Fibroblast of skin of abdomen (primary cell): ENCODE data around the gene CACNA1A.
"Not testable (repeated sequence)": the region's sequence is repeated elsewhere in the genome, so short reads cannot be mapped to it uniquely, and the experiment has no call there.

Experiments used
- DNase-seq: peaks from one replicate; pipeline ENCODE4 v3.0.0-alpha.2; 2013

Gene CACNA1A

DNA sequence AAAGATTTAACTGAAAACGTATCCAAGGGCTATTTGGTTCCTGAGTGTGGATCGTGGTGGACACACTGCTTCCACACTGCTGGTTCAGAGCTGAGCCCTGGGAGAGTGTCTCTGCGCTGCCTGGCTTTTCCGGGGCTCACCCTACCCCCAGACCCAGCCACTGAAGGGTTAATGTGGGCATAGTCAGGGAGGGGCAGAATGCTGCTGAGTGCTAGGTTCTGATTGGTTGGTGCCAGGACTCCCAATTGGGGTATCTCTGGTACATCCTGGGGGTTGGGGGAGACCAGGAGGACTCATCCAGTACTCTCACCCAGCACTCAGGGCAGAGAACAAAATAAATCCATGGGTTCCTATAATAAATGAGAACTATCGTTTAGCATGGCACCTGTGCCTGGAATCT, 142.3 kb downstream of the CACNA1A start:
- DNase-seq = no peak

DNA sequence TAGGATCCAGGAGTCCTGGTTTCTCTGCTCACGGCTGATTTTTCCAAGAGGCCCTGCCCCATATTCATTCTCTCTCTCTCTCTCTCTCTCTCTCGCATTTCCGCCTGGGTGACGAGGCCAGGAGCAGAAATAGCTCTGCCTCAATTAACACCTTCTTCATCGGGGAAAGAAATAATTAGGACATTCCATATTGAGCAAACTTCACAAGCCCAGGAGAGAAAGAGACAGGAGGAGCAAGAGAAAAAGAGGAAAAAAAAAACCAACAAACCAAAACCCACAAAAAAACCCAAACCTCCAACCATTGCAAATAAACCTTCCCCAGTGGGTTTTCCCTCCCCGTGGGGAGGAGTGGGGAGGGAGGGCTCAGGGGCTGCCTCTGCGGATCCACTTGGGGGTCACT, 143.0 kb downstream of the CACNA1A start:
- no peak for DNase-seq

DNA sequence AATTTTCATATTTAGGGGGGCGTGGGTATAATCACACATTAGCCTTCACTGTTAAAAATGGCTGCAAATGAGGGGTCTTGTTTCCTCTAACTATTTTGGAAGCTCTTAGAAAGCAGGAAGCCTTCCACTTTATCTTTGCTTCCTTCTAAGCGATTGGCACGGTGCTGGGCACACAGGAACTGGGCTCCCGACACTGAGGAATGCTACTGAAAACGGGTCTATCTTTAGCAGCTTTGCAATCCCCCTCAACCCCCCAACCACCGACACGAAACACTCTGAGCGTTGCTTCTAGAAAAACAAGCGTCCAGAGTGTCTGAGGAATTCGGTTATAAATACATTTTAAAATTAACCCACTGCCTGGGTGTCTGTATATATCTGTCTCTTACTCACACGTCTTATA, 143.6 kb downstream of the CACNA1A start:
- no peak for DNase-seq

DNA sequence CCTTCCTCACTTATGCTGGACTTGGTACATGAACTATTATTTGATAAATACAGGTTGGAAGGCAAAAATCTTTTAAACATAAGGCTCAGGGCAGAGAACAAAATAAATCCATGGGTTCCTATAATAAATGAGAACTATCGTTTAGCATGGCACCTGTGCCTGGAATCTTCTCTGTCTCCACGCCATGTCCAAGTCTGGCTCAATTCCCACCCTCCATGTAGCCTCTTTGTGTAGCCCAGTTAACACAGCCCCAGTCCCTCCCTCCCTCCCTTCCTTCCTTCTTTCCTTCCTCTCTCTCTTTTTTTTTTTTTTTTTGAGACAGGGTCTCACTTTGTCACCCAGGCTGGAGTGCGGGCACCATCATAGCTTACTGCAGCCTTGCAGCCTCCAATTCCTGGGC, 144.6 kb downstream of the CACNA1A start:
- not testable (repeated sequence) for DNase-seq

DNA sequence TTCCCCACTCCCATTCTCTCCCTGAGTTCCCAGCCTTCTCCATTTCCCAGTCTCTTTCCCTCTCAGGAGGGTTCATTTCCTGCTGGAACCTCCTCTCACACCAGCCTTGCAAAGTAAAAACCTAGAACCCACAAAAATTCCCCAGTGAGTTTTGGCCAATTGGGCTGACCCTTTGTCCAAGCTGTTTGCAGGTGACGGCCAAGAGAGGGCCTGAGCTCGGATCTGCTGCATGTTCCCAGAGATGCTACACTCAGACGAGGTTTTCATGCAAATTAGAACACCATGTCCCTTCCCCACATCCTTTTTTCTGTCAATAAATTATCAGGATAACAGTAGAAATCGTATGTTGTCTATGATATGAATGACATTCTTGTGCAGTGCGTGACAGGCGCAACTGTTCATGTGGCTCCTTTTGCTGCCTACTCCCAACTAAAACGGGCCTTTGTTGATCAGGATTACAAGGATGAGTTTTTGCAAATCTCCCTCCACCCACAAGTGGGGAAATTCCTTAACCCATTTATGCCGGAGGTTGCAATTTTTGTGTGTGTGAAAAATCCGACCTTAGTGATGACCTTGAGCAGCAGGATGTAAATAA, 149.5 kb downstream of the CACNA1A start:
- no peak for DNase-seq

DNA sequence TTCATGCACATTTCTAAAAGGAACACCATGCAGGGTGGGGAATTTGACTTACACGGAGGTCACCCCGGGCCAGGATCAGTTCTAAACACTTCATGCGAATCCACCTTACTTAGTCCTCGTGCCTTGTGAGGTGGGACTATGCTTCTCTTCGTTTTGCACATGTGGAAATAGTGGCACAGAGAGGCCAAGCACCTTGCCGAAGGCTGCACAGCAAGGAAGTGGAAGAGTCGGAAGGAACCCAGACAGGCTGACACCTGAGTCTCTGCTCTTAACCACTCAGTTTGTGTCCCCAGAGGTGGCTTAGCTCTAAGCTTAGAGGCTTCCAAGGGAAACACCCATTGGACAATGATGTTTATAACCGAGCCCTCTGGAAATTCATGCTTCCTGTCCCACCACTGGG, 150.1 kb downstream of the CACNA1A start:
- DNase-seq = no peak

DNA sequence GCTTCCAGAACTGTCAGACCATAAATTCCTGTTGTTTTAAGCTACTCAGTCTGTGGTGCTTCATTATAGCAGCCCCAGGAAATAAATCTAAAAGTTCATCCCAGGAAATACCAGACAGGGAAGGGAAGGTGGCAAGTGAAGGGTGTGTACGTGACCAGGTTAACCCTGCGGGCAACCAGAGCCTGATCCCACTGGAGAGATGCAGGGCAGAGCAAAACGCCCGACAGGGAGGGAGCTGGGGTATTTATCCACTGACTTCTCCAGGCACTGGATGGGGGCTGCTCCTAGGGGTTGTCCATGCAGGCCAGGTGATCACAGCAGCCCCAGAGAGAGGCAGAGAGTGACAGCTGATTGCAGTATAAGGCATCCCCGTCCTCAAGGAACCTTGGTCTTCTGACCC, 150.9 kb downstream of the CACNA1A start:
- no peak for DNase-seq

DNA sequence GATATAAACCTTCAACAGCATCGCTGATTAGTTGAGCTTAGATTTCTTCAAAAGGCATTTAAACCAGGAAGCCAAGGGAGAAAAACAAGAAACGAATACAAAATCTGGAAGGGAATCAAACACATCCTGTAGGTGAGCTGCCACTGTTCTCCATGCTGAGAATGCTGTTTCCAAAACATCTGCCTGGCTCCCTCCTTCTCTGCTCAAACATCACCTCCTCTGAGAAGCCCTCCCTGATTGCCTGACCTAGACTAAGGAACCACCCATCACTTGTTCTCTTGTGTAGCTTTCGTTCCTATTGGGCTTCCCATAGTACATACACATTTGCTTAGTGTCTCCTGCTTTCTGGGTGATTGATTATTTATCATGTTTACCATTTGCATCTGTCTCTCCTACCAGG, 152.7 kb downstream of the CACNA1A start:
- no peak for DNase-seq

DNA sequence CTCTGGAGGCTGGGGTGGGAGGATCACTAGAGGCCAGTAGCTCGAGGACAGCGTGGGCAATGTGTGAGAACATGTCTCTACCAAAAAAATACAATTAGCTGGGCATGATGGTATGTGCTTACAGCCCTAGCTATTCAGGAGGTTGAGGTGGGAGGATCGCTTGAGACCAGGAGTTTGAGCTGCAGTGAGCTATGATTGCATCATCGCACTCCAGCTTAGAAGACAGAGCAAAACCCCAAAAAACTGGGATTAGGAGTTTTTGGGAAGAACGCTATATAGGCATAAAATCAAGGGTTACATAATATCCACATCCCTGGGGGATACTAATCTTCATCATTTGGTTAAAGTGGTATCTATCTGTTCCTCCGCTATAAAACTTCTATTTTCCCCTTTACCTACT, 155.5 kb downstream of the CACNA1A start:
- no peak for DNase-seq

DNA sequence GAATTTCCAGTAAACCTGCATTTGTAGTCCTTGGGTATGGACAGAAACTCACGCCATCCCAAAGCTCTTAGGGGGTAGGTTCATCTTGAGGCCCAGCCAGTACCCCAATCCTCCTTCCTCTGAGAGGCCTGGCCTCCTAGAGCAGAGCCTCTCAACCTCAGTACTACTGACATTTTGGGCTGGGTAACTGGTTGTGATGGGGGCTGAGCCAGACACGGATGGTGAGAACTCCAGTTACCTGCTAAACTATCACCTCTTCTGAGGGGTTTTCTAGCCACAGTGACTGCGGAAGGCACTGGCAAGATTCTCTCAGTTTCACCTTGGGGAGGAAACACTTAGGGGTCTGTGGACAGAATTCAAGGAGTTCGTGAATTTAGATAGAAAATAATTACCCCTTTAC, 156.2 kb downstream of the CACNA1A start:
- no peak for DNase-seq

DNA sequence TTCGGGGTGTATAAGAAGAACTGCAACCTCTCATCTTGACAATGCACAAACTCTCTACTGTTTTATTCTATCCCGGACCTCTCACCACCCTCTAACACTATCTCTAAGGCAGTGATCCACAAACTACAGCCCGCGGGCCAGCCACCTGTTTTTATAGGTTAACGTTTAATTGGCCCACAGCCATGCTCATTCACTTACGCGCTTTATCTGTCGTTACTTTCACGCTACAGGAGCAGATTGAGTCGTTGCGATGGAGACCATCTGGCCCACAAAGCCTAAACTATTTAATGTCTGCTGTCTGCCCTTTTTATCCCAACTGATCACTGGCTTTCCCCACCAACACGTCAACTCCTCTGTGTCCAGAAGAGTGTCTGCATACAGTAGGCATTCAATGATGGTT, 158.9 kb downstream of the CACNA1A start:
- no peak for DNase-seq

DNA sequence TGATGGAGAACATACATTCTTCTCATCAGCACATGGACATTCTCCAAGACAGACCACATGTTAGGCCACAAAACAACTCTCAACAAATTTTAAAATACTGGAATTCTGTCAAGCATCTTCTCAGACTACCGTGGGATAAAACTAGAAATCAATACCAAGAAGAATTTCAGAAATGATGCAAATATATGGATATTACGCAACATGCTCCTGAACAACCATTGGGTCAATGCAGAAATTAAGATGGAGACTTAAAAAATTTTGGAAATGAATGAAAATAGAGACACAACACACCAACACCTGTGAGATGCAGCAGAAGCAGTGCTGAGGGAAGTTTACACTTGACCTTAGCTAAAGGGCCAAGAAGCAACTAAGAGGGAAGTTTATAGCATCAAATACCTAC, 162.8 kb downstream of the CACNA1A start:
- DNase-seq = no peak

DNA sequence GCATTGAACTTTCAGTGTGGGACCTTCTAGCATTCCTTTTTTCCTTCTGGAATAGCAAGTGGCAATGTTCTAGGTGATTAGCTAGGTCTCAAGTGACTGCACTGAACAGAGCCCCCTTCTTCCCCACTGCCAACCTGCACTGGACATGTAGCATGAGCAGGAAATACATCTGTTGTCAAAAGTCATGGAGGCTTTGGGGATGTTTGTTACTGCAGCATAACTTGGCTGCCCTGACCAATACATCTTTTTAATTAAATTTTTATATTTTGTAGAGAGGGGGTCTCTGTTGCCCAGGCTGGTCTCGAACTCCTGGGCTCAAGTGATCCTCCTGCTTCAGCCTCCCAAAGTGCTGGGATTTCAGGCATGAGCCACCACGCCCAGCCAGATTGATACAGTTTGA, 163.6 kb downstream of the CACNA1A start:
- DNase-seq = no peak

DNA sequence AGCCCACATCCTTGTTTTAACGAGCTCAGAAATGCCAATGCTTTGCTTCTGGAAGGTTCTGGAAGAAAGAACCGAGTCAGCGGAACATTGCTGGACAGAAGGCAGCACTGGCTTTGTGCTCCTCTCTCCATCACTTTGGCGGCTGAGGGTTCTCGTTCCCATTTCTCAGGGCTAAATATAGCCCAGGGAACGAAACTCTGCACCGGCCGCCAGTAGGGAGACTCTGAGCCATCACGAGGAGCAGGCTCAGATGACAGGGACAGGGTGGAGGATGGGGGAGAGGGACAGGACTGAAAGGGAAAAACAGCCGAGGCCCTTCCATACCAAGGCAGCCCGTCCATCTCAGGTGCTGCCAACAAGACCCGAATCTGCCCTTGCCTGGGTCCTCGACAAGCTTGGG, 166.4 kb downstream of the CACNA1A start:
- DNase-seq = no peak

DNA sequence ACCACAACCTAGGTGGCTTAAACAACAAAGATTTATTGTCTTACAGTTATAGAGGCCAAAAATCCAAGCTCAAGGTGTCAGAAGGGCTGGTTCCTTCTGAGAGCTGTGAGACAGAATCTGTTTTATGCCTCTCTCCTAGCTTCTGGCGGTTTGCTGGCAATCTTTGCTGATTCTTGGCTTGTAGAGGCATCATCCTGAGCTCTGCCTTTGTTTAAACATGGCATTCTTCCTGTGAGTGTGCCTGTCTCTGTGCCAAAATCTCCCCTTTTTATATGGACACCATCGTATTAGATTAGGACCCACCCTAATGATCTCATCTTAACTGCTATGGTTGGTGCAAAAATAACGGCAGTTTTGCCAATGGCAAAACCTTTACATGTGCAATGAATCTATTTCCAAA, 169.1 kb downstream of the CACNA1A start:
- no peak for DNase-seq

DNA sequence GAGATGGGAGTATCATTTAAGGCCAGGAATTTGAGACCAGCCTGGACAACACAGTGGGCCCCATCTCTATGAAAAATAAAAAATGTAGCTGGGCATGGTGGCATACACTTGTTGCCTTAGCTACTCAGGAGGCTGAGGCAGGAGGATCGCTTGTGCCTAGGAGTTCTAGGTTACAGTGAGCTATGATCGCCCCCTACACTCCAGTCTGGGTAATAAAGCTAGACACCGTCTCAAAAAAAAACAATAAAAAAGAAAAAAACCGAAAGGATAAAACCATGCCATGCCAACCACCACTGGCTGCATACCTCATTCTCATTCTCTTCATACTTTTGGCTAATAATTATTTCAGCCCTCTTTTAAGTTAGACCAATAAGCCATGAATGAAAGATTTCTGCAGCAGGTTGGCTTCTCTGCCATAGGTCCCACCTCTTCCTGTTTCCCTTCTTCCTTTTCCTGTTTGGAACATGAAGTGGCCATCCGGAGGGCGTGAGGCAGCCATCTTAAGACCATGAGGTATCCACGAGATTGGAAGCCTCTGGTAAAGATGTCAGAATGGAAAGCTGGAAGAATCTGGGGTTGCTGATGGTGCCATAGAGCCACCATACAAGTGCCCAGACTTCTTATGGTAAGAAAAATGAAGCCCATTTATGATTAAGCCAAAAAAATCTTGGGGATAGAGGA, 171.3 kb downstream of the CACNA1A start:
- DNase-seq = no peak

DNA sequence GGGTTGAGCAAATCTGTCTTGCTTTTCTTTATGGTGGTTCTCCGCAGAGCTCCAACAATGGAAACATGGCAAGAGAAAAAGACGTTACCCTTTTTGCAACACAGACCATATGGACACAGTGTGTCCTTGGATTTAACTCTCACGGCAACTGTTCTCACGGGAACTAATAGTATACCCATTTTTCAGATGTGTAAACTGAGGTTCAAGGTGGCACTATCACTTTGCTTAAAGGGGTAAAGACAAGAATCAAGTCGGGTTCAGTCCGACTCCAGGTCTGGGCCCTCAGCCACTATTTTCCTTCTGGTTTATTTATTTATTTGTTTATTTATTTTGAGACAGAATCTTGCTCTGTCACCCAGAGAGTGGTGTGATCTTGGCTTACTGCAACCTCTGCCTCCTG, 176.0 kb downstream of the CACNA1A start:
- no peak for DNase-seq

DNA sequence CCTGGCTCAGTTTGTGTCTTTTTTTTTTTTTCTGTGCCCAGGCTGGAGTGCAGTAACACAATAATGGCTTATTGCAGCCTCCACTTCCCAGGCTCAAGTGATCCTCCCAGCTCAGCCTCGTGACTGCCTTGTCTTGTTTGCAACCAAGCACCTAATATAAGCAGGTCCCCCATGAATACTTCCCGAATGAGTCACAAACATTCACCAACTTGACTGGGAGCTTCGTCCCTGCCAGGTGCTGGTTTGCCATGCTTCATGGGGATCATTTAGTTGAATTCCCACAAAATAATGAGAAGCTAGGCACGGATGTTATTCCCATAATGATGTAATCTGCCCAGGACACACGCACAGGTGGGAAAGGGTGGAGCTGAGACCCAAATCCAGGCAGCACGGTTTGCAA, 176.5 kb downstream of the CACNA1A start:
- DNase-seq = no peak

DNA sequence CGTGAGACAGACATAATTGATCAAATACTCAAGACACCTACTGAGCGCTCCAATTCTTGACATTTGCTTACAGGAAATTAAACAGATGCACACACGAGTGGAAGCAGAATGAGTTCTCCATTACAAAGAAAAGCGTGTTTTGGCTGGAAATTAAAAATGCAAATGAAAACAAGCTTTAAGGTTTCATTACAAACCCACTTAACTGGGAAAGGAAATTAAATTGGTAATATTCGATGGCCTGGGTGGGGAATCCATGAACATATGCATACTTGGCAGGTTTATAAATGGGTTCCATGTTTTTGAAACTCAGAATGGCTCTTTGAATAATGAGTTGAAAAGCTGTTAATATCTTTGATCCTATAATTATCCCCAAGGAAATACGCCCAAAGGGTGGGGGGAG, 178.0 kb downstream of the CACNA1A start:
- no peak for DNase-seq

DNA sequence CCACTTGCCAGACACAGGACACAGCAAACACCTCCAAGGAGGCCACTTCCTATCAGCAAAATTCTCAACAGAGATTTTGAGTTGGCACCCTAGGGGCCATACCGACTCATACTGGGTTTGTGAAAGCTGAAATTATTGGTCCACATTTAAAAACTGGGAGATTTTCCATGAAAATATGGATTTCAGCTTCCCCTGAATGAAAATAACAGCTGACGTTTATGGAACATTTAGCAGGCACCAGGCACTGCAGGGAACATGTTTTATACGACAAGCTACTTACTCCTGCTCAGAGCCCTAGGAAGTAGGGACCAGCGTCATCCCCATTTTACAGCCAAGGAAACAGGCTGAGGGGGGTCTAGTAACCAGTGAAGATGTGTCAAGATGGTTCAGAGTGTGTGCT, 186.8 kb downstream of the CACNA1A start:
- no peak for DNase-seq

DNA sequence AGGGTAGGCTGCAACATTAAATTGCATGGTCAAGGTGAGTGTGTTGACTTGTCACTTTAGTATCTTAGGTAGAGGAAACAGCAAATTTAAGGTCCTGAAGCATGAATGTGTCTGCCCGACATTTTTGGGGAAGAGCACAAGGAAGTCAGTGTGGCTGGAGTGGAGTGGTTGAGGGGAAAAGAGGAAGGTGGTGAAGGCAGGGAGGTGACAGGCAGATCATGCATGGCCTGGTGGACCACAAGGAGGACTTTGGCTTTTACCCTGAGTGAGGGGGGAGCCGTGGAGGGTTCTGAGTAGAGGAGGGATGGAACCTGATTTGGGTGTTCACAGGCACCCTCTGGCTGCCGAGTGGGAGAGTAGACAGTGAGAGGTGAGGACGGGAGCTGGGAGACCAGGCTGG, 188.1 kb downstream of the CACNA1A start:
- no peak for DNase-seq

DNA sequence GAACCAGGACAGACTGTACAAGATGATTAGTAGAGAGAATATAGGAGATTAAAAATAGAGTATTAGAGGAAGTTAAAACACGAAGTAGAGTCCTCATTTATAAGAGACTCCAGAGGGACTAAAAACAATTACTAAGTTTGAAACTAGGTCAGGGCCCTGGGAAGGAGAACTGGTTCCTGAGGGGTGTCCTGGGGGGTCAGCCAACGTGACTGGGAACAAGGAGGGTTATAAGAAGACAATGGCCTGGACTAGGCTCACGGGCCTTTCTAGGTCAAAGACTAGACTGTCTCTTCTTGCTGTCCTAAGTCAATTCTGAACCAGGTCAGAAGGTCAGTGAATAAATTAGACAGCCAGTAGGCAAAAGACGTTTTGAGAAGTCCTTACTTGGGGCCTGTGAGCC, 190.8 kb downstream of the CACNA1A start:
- no peak for DNase-seq

DNA sequence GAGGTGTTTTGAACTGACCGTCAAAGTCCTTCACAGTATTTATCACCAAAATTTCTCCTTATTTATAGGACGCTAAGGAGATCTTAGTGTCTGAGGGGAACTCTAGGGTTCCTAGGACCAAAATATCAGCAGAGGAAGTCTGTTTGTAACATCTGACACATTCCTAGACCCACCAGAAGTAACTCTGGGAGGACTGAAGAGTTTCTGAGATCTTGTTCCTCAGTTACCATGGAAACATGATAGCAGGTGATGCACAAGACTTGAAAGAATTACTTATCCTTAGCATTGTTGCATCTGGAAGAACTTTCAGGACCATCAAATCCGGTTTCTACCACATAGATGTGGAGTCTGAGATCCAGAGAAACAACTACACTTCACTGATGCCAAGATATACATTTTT, 191.5 kb downstream of the CACNA1A start:
- DNase-seq = no peak

DNA sequence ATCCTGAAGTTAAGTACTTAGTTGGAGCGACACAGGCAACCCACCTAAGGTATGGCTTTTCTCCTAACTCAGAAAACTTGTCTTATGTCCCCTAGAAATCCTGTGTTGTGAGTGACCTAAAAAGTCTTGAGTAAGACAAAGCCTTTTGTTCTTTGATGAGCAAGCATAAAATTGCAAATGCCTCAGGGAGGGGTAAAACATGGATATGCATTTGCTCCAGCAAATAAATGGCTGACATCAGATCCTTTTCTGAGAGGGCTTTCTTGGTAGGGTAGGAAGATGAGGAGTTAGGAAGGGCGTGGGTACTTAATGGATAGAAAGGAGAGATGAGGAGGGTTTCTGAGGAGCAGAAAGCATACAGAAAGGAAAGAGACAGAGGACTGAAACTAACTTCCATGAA, 192.4 kb downstream of the CACNA1A start:
- DNase-seq = no peak

DNA sequence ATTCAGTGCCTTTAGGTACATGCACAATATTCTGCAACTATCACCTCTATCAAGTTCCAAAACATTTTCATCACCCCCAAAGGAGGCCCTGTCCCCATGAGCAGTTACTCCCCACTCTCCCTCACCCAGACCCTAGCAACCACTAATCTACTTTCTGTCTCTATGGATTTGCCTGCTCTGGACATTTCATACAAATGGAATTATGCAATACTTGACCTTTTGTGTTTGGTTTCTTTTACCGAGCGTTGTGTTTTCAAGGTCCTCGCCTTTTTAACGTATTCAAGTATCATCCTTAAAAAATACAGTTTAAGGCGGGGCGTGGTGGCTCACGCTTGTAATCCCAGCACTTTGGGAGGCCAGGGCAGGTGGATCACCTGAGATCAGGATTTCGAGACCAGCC, 196.4 kb downstream of the CACNA1A start:
- DNase-seq = no peak
